Right cardiac atrium (tissue), 5 donors: ENCODE measurements around the gene CCND2. TPM values are rescaled to one million over a fixed set of nuclear protein-coding genes. Genes with fewer than 3 reads are reported as not detected.

Experiments used
- ATAC-seq, 2 donors: fragments of 200-7000 bp; cut with Tn5 transposase; one replicate each; pipeline versions ENCODE4 v1.8.0 to v1.9.1; 2020; ENCODE audit warnings: moderate library complexity in 2 of 2, mild to moderate bottlenecking in 1 of 2
- DNase-seq, 3 donors: peaks; one replicate each; pipeline ENCODE4 v3.0.0-alpha.2; 2020
- H3K27ac ChIP-seq: one replicate; pipeline ENCODE4 v1.5.1; 2013; ENCODE audit warnings: mild to moderate bottlenecking, low read length, control low read depth, moderate library complexity
- H3K27me3 ChIP-seq: one replicate; pipeline ENCODE4 v1.6.1; 2013; ENCODE audit not compliant: control insufficient read depth, insufficient read depth
- H3K4me1 ChIP-seq: one replicate; pipeline ENCODE4 v1.6.1; 2013; ENCODE audit warnings: low read length; ENCODE audit not compliant: control insufficient read depth, insufficient read depth
- H3K4me3 ChIP-seq: one replicate; pipeline ENCODE4 v1.5.1; 2013; ENCODE audit warnings: low read length, control low read depth
- H3K9me3 ChIP-seq: one replicate; pipeline ENCODE4 v1.6.1; 2013; ENCODE audit warnings: low read length; ENCODE audit not compliant: control insufficient read depth
- WGBS: extraction: QIAGEN DNeasy Blood & Tissue Kit; methylation state at CpG from one replicate; pipeline ENCODE4 v1.1.7; 2013; 5-methylcytosine and 5-hydroxymethylcytosine counted together
- intact Hi-C, 4 donors: fragments of 100-400 bp; cut with DNase I; formaldehyde crosslinking; loops; one replicate each; pipeline versions ENCODE4 v1.11.0 to v1.14.0; 2022 to 2023
- polyA plus RNA-seq: library from polyadenylated mRNA; stranded (reverse); fragments of 200-250 nt; gene quantifications from one replicate; pipeline ENCODE4 v1.2.3, GENCODE V29; 2013
- total RNA-seq, 4 donors: library from RNA; stranded (reverse); fragmentation: NEBNext Ultra II Directional; extraction: Animal tissue kit (Norgen Biotek cat#: 25700); gene quantifications; one replicate each; pipeline ENCODE4 v1.2.1, GENCODE V29; 2021
- donor health status: healthy with polysubstance abuse.
- donor health status: DM: no; HTN: yes; CAD: no.
- donor health status: DM: no; HTN: no; CAD: no.
- donor health status: DM: no; HTN: yes; CAD: no; lungs with severe emphysema.
- donor health status: DM: yes; HTN: yes; CAD: no.

The CCND2 gene
- total and polyA plus RNA-seq, 5 donors, result 44.3 to 255 (median 211) TPM

GRCh38 chr12:4276524-4277204, 3.1 kb downstream of the CCND2 start:
- WGBS, result 5% methylated on average over 10 of the region's 10 CpGs
- Histone ChIP-seq H3K4me3 (peak overlapping the region; percentile 88), H3K4me1 (peaks cover 13% of the 10 kb centered on the region), H3K27me3 (no peaks in the 10 kb centered on the region), H3K27ac (peak overlapping the region; percentile 51), H3K9me3 (no peaks in the 10 kb centered on the region)
- intact Hi-C loops, result loop anchor here (2.0 to 10.0 kb wide), 10 partner anchors 162 to 389 kb away; no protein-coding TSS in a partner anchor
- ATAC-seq, result peak; percentile 51 to 53
- peak; percentile 87 to 90 (median 90) for DNase-seq

DNA sequence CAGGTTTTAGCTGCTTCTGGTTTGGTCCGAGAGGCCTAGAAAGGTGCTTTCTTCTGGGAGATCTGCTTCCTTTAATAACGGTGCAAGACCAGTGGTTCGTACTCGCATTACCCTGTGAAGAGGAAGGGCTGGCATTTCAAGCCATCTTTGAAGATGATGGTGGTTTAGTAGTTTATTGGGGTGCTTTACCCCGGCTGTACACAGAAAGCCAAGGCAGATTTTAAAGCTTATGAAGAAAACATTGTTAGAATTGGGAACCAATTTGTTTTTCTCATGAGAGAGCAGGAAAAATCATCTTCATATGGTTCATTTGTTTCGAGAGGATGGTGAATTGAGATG, 3.6 kb downstream of the CCND2 start:
- Histone ChIP-seq H3K9me3 (no peaks in the 10 kb centered on the region), H3K27me3 (no peaks in the 10 kb centered on the region), H3K27ac (peak overlapping the region; percentile 30), H3K4me3 (no peak overlapping the region), H3K4me1 (peaks cover 11% of the 10 kb centered on the region)
- no peak for DNase-seq
- 23% methylated on average over 6 of the region's 6 CpGs for WGBS
- intact Hi-C loops, result loop anchor here (2.0 to 10.0 kb wide), 10 partner anchors 162 to 390 kb away; no protein-coding TSS in a partner anchor
- no peak for ATAC-seq

GRCh38 chr12:4277857-4278256, 4.3 kb downstream of the CCND2 start:
- ATAC-seq, result no peak
- peaks cover 9% of the 10 kb centered on the region for H3K4me1 ChIP-seq
- 70% methylated on average over 3 of the region's 3 CpGs for WGBS
- H3K27ac ChIP-seq, result peak overlapping the region; percentile 46
- H3K4me3 ChIP-seq, result no peak overlapping the region
- intact Hi-C loops, result loop anchor here (2.0 to 10.0 kb wide), 10 partner anchors 163 to 391 kb away; no protein-coding TSS in a partner anchor
- H3K9me3 ChIP-seq, result no peaks in the 10 kb centered on the region
- DNase-seq, result no peak
- no peaks in the 10 kb centered on the region for H3K27me3 ChIP-seq

DNA sequence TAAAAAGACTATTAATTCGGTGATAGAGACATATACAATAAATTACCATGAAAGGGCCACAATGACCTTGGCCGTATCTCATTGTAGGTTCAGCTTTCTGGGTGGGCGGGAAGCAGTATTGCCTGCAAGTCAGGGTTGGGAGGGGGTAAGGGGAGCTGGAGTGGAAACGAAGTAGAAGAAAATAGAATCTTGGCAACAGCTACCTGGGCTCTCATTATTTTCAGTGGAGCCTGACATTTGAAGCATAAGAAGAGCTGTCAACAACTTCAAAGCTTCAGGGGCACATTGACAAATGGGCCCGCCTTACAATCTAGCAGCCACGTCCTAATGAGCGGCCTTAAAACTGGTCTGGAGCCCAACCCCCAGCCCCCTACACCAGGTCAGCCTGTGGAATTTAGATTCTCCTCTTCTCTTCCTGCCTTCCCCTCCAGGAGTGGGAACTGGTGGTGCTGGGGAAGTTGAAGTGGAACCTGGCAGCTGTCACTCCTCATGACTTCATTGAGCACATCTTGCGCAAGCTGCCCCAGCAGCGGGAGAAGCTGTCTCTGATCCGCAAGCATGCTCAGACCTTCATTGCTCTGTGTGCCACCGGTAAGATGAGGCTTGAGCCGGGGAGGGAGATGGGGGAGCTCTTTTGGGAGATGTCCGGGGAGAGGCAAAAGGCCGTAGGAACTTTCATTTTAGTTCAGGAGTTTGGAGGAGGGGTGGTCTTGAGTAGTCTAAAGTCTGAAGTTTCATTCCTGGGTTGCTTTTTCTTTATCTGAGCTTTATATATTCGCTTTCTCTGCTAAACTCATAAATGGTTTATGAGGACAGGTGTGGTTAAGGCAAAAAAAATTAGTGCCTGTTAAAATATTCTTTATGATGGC, 5.0 kb downstream of the CCND2 start:
- H3K27me3 ChIP-seq, result no peaks in the 10 kb centered on the region
- peak overlapping the region; percentile 46 for H3K27ac ChIP-seq
- intact Hi-C loops, result loop anchor here (5.0 to 10.0 kb wide), 9 partner anchors 164 to 391 kb away; no protein-coding TSS in a partner anchor
- H3K9me3 ChIP-seq, result no peaks in the 10 kb centered on the region
- DNase-seq, result peak; percentile 80 to 85 (median 83)
- WGBS, result 38% methylated on average over 15 of the region's 15 CpGs
- H3K4me3 ChIP-seq, result no peak overlapping the region
- peaks cover 9% of the 10 kb centered on the region for H3K4me1 ChIP-seq
- ATAC-seq, result peak; percentile 54 to 64

- H3K9me3 ChIP-seq, result no peaks in the 10 kb centered on the region
- no peak overlapping the region for H3K27ac ChIP-seq
- ATAC-seq (no peak), DNase-seq (no peak)
- H3K4me1 ChIP-seq, result peaks cover 9% of the 10 kb centered on the region
- H3K27me3 ChIP-seq, result no peaks in the 10 kb centered on the region
- intact Hi-C loops, result loop anchor here (5.0 to 10.0 kb wide), 9 partner anchors 164 to 392 kb away; no protein-coding TSS in a partner anchor
- 68% methylated on average over 10 of the region's 10 CpGs for WGBS
- H3K4me3 ChIP-seq, result no peak overlapping the region
Measured at GRCh38 chr12:4279198-4279690, 5.7 kb downstream of the CCND2 start.

GRCh38 chr12:4280351-4281163, 7.0 kb downstream of the CCND2 start:
- 23% methylated on average over 15 of the region's 15 CpGs for WGBS
- ATAC-seq, result peak; percentile 12 to 39
- intact Hi-C loops, result loop anchor here in 1 of 4 donors (10.0 kb wide), 1 partner anchor 386 kb away; no protein-coding TSS in a partner anchor
- DNase-seq, result peak; percentile 69 to 91 (median 89)
- no peak overlapping the region for H3K4me3 ChIP-seq
- H3K4me1 ChIP-seq, result peaks cover 9% of the 10 kb centered on the region
- peak overlapping the region; percentile 85 for H3K27ac ChIP-seq
- no peaks in the 10 kb centered on the region for H3K9me3 ChIP-seq
- H3K27me3 ChIP-seq, result no peaks in the 10 kb centered on the region

DNA sequence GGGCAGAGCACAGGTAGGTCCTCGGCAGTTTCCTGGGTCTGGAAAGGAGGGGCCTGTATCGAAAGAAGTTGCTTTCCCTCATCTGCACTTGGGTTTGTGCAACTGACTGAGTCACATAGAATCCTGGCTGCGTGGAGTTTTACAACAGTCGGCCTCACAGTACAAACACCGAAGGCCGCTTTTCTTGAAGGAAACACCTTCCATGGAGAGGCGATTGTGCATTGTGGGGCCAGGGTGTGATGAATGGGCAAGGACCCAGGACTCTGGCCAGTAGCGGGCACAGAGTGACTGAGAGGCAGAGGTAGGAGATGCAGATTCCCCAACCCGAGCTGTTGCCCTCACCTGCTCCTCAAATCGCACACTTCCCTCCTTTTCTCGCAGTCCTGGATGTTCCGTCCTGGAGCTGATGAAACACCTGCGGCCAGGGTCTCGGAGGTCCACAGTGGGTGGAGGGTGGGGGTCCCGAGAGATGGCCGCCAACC, 7.7 kb downstream of the CCND2 start:
- H3K27me3 ChIP-seq, result no peaks in the 10 kb centered on the region
- peak overlapping the region; percentile 85 for H3K27ac ChIP-seq
- intact Hi-C loops, result loop anchor here in 1 of 4 donors (10.0 kb wide), 1 partner anchor 386 kb away; no protein-coding TSS in a partner anchor
- ATAC-seq (no peak), DNase-seq (no peak)
- peaks cover 9% of the 10 kb centered on the region for H3K4me1 ChIP-seq
- 78% methylated on average over 16 of the region's 16 CpGs for WGBS
- H3K9me3 ChIP-seq, result no peaks in the 10 kb centered on the region
- no peak overlapping the region for H3K4me3 ChIP-seq

DNA sequence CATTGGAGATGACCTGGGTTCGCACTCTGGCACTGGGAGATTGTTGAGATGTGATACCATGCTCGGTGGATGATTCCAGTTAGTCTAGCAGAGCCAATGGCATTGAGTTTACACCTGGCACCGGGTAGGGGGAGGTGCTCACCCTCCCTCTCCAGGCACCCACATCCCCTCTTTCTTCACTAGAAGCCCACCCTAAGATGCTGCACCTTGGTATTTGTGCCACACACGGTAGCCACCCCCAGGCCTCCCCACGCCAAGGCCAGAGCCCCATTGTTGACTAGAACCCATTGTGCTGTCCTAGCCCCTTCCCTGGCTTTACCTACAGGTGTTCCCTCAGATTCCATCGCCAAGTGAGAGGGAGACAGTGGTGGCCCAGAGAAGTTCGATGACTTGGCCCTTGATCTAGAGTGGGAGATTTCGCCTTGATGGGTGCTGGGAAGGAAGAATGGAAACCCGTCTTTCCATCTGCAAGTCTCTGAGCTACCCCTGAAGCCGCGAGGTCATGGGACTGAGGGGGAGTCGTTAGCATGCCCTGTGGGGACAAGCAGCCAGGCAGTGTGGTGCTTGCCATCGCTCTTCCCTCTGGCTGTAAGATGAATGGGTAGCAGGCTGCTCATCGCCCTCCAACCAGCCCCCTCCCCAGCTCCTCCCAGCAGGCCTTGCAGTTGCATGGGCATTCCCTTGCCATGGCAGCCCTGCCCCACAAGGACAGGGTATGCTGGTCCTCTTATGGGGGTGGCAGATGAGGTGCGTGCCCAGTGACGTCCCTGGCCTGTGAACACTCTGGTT, 8.7 kb downstream of the CCND2 start:
- 87% methylated on average over 16 of the region's 16 CpGs for WGBS
- intact Hi-C loops, result loop anchor here in 1 of 4 donors (10.0 kb wide), 1 partner anchor 387 kb away; no protein-coding TSS in a partner anchor
- H3K4me1 ChIP-seq, result peaks cover 9% of the 10 kb centered on the region
- H3K4me3 ChIP-seq, result no peak overlapping the region
- no peak overlapping the region for H3K27ac ChIP-seq
- no peaks in the 10 kb centered on the region for H3K27me3 ChIP-seq
- H3K9me3 ChIP-seq, result no peaks in the 10 kb centered on the region
- DNase-seq (no peak), ATAC-seq (no peak)

DNA sequence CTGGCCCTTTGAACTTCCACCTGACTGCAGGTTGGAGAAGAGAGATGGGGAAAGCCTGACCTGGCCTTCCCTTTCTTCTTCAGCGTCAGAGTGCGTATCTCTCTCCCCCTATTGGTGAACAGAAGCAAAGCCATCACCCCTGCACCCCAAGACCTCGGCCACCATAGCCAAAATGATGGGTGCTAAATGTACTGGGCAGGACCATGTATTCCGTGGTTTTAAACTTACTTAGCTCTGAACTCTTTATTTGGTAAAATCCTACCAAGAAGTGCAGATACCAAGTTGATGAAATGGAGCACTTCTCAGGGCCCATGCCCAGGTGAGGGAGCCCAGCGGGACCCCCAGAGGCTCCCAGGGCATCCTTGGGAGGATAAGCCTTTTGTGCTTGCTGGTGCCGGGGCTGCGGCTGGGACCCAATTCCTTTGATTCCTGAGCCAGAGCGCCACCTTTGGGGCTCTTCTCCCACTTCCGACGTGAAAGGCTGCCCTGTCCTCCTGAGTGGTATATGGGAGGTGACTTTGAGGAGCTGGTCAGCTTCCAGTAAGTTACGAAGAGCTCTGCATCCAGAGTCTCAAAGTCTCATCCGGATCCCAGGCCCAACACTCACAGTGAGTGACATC, 9.4 kb downstream of the CCND2 start:
- Histone ChIP-seq H3K27me3 (no peaks in the 10 kb centered on the region), H3K4me3 (no peak overlapping the region), H3K4me1 (peaks cover 12% of the 10 kb centered on the region), H3K9me3 (no peaks in the 10 kb centered on the region), H3K27ac (no peak overlapping the region)
- 70% methylated on average over 12 of the region's 12 CpGs for WGBS
- DNase-seq (no peak), ATAC-seq (no peak)
- intact Hi-C loops, result loop anchor here in 1 of 4 donors (10.0 kb wide), 1 partner anchor 388 kb away; no protein-coding TSS in a partner anchor
